KMS-11 (cell line): ENCODE measurements around the gene NELL1.

ENCODE experiments used
- H2AFZ ChIP-seq: fragments of 200-600 bp; sonication (generic); 2 replicates; pipeline ENCODE4 v1.6.1; 2016; ENCODE audit warnings: antibody characterized with exemption, mixed run types, low read depth
- H3K27ac ChIP-seq: fragments of 200-600 bp; sonication (generic); 2 replicates; pipeline ENCODE4 v1.6.1; 2016; ENCODE audit warnings: mild to moderate bottlenecking, mixed run types
- H3K27me3 ChIP-seq: fragments of 200-600 bp; sonication (generic); 2 replicates; pipeline ENCODE4 v1.6.1; 2017; ENCODE audit warnings: mild to moderate bottlenecking, low read depth, mixed run types, moderate library complexity; ENCODE audit not compliant: insufficient read depth
- H3K36me3 ChIP-seq: fragments of 200-600 bp; sonication (generic); 2 replicates; pipeline ENCODE4 v1.6.1; 2017; ENCODE audit warnings: mild to moderate bottlenecking, mixed run types; ENCODE audit not compliant: insufficient read depth
- H3K4me1 ChIP-seq: fragments of 200-600 bp; sonication (generic); 2 replicates; pipeline ENCODE4 v1.6.1; 2016; ENCODE audit warnings: mild to moderate bottlenecking, low read depth, mixed run types; ENCODE audit not compliant: poor library complexity, severe bottlenecking
- H3K4me2 ChIP-seq: fragments of 200-600 bp; sonication (generic); 2 replicates; pipeline ENCODE4 v1.7.0; 2016; ENCODE audit warnings: mild to moderate bottlenecking, mixed run types
- H3K4me3 ChIP-seq: fragments of 200-600 bp; sonication (generic); IDR thresholded peaks from 2 replicates; pipeline ENCODE4 v1.6.1; 2017; ENCODE audit warnings: low read depth, low read length, mixed read lengths; ENCODE audit not compliant: insufficient read depth
- H3K79me2 ChIP-seq: fragments of 200-600 bp; sonication (generic); 2 replicates; pipeline ENCODE4 v1.6.1; 2016; ENCODE audit warnings: low read depth, mixed run types; ENCODE audit not compliant: insufficient read depth
- H3K9ac ChIP-seq: fragments of 200-600 bp; sonication (generic); 2 replicates; pipeline ENCODE4 v1.6.1; 2016; ENCODE audit warnings: mild to moderate bottlenecking, mixed run types
- H4K20me1 ChIP-seq: fragments of 200-600 bp; sonication (generic); 2 replicates; pipeline ENCODE4 v1.6.1; 2016; ENCODE audit warnings: mild to moderate bottlenecking, mixed run types; ENCODE audit not compliant: insufficient read depth
- CTCF ChIP-seq: fragments of 200-600 bp; sonication (generic); conservative IDR thresholded peaks from 2 replicates; pipeline ENCODE4 v1.6.1; 2017; ENCODE audit warnings: low read depth, mild to moderate bottlenecking, antibody characterized with exemption, low read length, moderate library complexity, mixed read lengths

NELL1 gene

GRCh38 chr11:20688761-20689160 lies 19.4 kb downstream of the NELL1 start:
- Histone ChIP-seq H3K4me3 (no peak overlapping the region), H3K79me2 (no peaks in the 10 kb centered on the region), H3K36me3 (no peaks in the 10 kb centered on the region), H3K4me2 (no peak overlapping the region), H2AFZ (no peak overlapping the region), H3K9ac (no peak overlapping the region), H3K4me1 (no peaks in the 10 kb centered on the region), H3K27ac (no peak overlapping the region), H3K27me3 (no peaks in the 10 kb centered on the region), H4K20me1 (no peaks in the 10 kb centered on the region)
- TF ChIP-seq CTCF, result no peak

- Histone ChIP-seq H3K4me2 (no peak overlapping the region), H3K27ac (no peak overlapping the region), H2AFZ (no peak overlapping the region), H3K27me3 (no peaks in the 10 kb centered on the region), H3K4me3 (no peak overlapping the region), H3K36me3 (no peaks in the 10 kb centered on the region), H3K9ac (no peak overlapping the region), H3K79me2 (no peaks in the 10 kb centered on the region), H3K4me1 (no peaks in the 10 kb centered on the region), H4K20me1 (no peaks in the 10 kb centered on the region)
- TF ChIP-seq CTCF, result no peak
Measured at GRCh38 chr11:20707876-20708275, 38.5 kb downstream of the NELL1 start.

- H2AFZ ChIP-seq, result no peak overlapping the region
- H3K27ac ChIP-seq, result no peak overlapping the region
- H3K4me2 ChIP-seq, result no peak overlapping the region
- no peaks in the 10 kb centered on the region for H3K27me3 ChIP-seq
- no peak overlapping the region for H3K9ac ChIP-seq
- H4K20me1 ChIP-seq, result no peaks in the 10 kb centered on the region
- H3K79me2 ChIP-seq, result no peaks in the 10 kb centered on the region
- no peaks in the 10 kb centered on the region for H3K4me1 ChIP-seq
- H3K4me3 ChIP-seq, result no peak overlapping the region
- TF ChIP-seq CTCF, result no peak
- H3K36me3 ChIP-seq, result no peaks in the 10 kb centered on the region
Measured at GRCh38 chr11:20712912-20713311, 43.5 kb downstream of the NELL1 start.

GRCh38 chr11:20715464-20715863 lies 46.1 kb downstream of the NELL1 start:
- Histone ChIP-seq H3K27ac (no peak overlapping the region), H3K4me3 (no peak overlapping the region), H3K36me3 (no peaks in the 10 kb centered on the region), H4K20me1 (no peaks in the 10 kb centered on the region), H3K9ac (no peak overlapping the region), H3K79me2 (no peaks in the 10 kb centered on the region), H3K4me2 (no peak overlapping the region), H3K4me1 (no peaks in the 10 kb centered on the region), H3K27me3 (no peaks in the 10 kb centered on the region), H2AFZ (no peak overlapping the region)
- TF ChIP-seq CTCF, result no peak

GRCh38 chr11:20715931-20716330 lies 46.5 kb downstream of the NELL1 start:
- TF ChIP-seq CTCF, result no peak
- Histone ChIP-seq H3K4me1 (no peaks in the 10 kb centered on the region), H3K4me2 (no peak overlapping the region), H3K27me3 (no peaks in the 10 kb centered on the region), H3K4me3 (no peak overlapping the region), H4K20me1 (no peaks in the 10 kb centered on the region), H3K9ac (no peak overlapping the region), H2AFZ (no peak overlapping the region), H3K27ac (no peak overlapping the region), H3K79me2 (no peaks in the 10 kb centered on the region), H3K36me3 (no peaks in the 10 kb centered on the region)
